GM23338 (cell line): ENCODE data around the gene MATK. TPM values are rescaled to one million over a fixed set of nuclear protein-coding genes. Genes with fewer than 3 reads are reported as not detected.

Experiments used
- ATAC-seq: fragments of 200-7000 bp; cut with Tn5 transposase; 3 replicates; pipeline ENCODE4 v1.9.1; 2020
- DNase-seq: peaks from one replicate; pipeline ENCODE4 v3.0.0-alpha.2; 2015; ENCODE audit warnings: low spot score
- H2AFZ ChIP-seq: fragments of 200-600 bp; sonication (generic); 2 replicates; pipeline ENCODE4 v1.8.0; 2016; ENCODE audit warnings: antibody characterized with exemption, mild to moderate bottlenecking, moderate library complexity
- H3F3A ChIP-seq: fragments of 200-600 bp; sonication (generic); replicated peaks from 2 replicates; pipeline ENCODE4 v1.8.0; 2017; ENCODE audit warnings: antibody characterized with exemption, mixed run types, low read depth
- H3K27ac ChIP-seq: fragments of 200-600 bp; sonication (generic); 2 replicates; pipeline ENCODE4 v1.6.1; 2016; ENCODE audit warnings: low read depth
- H3K27me3 ChIP-seq: fragments of 200-600 bp; sonication (generic); 2 replicates; pipeline ENCODE4 v1.8.0; 2016; ENCODE audit warnings: mild to moderate bottlenecking, mixed run types, moderate library complexity; ENCODE audit not compliant: insufficient read depth
- H3K36me3 ChIP-seq: fragments of 200-600 bp; sonication (generic); 2 replicates; pipeline ENCODE4 v1.8.0; 2016; ENCODE audit warnings: mild to moderate bottlenecking; ENCODE audit not compliant: insufficient read depth
- H3K4me1 ChIP-seq: fragments of 200-600 bp; sonication (generic); 2 replicates; pipeline ENCODE4 v1.8.0; 2016; ENCODE audit warnings: mild to moderate bottlenecking, moderate library complexity; ENCODE audit not compliant: insufficient read depth
- H3K4me2 ChIP-seq: fragments of 200-600 bp; sonication (generic); 2 replicates; pipeline ENCODE4 v1.7.1; 2017; ENCODE audit warnings: mixed run types
- H3K4me3 ChIP-seq: fragments of 200-600 bp; sonication (generic); 2 replicates; pipeline ENCODE4 v1.6.1; 2016; ENCODE audit warnings: mixed run types
- H3K79me2 ChIP-seq: fragments of 200-600 bp; sonication (generic); replicated peaks from 2 replicates; pipeline ENCODE4 v1.8.0; 2017; ENCODE audit warnings: mild to moderate bottlenecking; ENCODE audit not compliant: insufficient read depth
- H3K9me2 ChIP-seq: fragments of 200-600 bp; sonication (generic); 2 replicates; pipeline ENCODE4 v1.8.0; 2017; ENCODE audit not compliant: insufficient read depth
- H4K20me1 ChIP-seq: fragments of 200-600 bp; sonication (generic); replicated peaks from 2 replicates; pipeline ENCODE4 v1.8.0; 2017; ENCODE audit warnings: mild to moderate bottlenecking; ENCODE audit not compliant: insufficient read depth
- H3K27ac Mint-ChIP-seq: 2 replicates; pipeline ENCODE4 v1.8.0; 2020; ENCODE audit warnings: inconsistent platforms, mild to moderate bottlenecking, moderate library complexity, mixed read lengths
- H3K27me3 Mint-ChIP-seq: 3 replicates; pipeline ENCODE4 v1.8.0; 2022; ENCODE audit warnings: low read depth, mild to moderate bottlenecking, moderate library complexity, mixed read lengths, inconsistent platforms; ENCODE audit not compliant: insufficient read depth, poor library complexity
- H3K36me3 Mint-ChIP-seq: 3 replicates; pipeline ENCODE4 v1.8.0; 2021; ENCODE audit warnings: low read depth, mild to moderate bottlenecking, inconsistent platforms, moderate library complexity, mixed read lengths
- H3K4me1 Mint-ChIP-seq: 3 replicates; pipeline ENCODE4 v1.8.0; 2020; ENCODE audit warnings: mild to moderate bottlenecking, inconsistent platforms, mixed read lengths
- H3K4me3 Mint-ChIP-seq: 3 replicates; pipeline ENCODE4 v1.8.0; 2021; ENCODE audit warnings: moderate library complexity, mild to moderate bottlenecking, inconsistent platforms, mixed read lengths
- H3K9me3 Mint-ChIP-seq: 3 replicates; pipeline ENCODE4 v1.8.0; 2020; ENCODE audit warnings: moderate library complexity, mild to moderate bottlenecking, inconsistent platforms, mixed read lengths
- EZH2phosphoT487 ChIP-seq: fragments of 200-600 bp; sonication (generic); IDR thresholded peaks from one replicate; pipeline ENCODE4 v1.8.1; 2018; ENCODE audit warnings: antibody characterized with exemption; ENCODE audit not compliant: unreplicated experiment
- POLR2AphosphoS5 ChIP-seq: IDR thresholded peaks from 2 replicates; pipeline ENCODE4 v1.6.1; 2016; ENCODE audit warnings: antibody characterized with exemption, low read depth
- ZNF114 ChIP-seq: fragments of 250-450 bp; sonication (Bioruptor Pico); IDR thresholded peaks from 2 replicates; pipeline ENCODE4 v1.5.0; 2020; ENCODE audit warnings: mild to moderate bottlenecking, moderate library complexity
- polyA plus RNA-seq: library from polyadenylated mRNA; unstranded; fragments of >200 nt; fragmentation: Nextera tagmentation; extraction: Ambion mirVana; gene quantifications from 2 replicates; pipeline ENCODE4 v1.2.1, GENCODE V29; 2016
- total RNA-seq: library from RNA; depleted of rRNA; stranded (reverse); fragments of >200 nt; shearing (Covaris generic); gene quantifications from 2 replicates; pipeline ENCODE4 v1.2.3, GENCODE V29; 2014
- TF ChIP-seq, protein P1 (sequence below): fragments of 250-450 bp; sonication (Bioruptor Pico); IDR thresholded peaks from 2 replicates; pipeline ENCODE4 v1.5.0; 2020; ENCODE audit warnings: mild to moderate bottlenecking, moderate library complexity
- TF ChIP-seq, protein P2 (sequence below): IDR thresholded peaks from 2 replicates; pipeline ENCODE4 v1.6.1; 2016; ENCODE audit warnings: antibody characterized with exemption

Gene MATK
- total and polyA plus RNA-seq, 2 experiments from 2014 or later = 13.4 to 21.4 TPM

DNA sequence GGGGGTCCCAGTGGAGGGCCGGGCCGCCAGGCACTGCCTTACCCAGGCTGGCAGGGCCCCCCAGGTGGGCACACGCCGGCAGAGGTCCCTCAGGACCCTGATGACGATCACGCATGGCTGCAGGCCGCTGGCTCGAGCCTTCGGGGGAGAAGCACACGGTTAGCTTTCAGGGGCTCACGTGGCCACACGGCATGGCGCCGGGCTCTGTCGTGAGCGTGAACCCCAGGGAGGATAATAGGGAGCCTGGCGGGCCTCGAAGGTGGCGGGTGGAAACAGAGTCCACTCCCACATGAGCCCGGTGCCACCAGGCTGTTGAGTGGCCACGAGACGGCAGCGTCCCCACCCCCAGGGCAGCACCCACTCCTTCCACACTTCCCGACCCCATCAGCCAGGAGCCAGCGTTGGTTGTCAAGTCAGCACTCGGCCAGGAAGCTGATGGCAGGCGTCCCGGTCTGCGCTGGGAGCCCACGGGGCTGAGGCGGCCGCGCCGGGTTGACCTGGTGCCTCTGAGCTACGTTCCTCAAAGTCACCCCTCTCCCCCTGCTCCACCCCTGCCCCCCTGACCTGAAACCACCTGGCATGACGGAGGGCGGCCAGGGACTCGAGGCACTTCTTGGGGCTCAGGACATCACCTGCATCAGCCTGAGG, 24.7 kb upstream of the MATK start (continued):
- TF ChIP-seq ZNF114 (CRISPR knock-in tag) (no peak), POLR2AphosphoS5 (no peak)
- TF ChIP-seq, protein P1, sequence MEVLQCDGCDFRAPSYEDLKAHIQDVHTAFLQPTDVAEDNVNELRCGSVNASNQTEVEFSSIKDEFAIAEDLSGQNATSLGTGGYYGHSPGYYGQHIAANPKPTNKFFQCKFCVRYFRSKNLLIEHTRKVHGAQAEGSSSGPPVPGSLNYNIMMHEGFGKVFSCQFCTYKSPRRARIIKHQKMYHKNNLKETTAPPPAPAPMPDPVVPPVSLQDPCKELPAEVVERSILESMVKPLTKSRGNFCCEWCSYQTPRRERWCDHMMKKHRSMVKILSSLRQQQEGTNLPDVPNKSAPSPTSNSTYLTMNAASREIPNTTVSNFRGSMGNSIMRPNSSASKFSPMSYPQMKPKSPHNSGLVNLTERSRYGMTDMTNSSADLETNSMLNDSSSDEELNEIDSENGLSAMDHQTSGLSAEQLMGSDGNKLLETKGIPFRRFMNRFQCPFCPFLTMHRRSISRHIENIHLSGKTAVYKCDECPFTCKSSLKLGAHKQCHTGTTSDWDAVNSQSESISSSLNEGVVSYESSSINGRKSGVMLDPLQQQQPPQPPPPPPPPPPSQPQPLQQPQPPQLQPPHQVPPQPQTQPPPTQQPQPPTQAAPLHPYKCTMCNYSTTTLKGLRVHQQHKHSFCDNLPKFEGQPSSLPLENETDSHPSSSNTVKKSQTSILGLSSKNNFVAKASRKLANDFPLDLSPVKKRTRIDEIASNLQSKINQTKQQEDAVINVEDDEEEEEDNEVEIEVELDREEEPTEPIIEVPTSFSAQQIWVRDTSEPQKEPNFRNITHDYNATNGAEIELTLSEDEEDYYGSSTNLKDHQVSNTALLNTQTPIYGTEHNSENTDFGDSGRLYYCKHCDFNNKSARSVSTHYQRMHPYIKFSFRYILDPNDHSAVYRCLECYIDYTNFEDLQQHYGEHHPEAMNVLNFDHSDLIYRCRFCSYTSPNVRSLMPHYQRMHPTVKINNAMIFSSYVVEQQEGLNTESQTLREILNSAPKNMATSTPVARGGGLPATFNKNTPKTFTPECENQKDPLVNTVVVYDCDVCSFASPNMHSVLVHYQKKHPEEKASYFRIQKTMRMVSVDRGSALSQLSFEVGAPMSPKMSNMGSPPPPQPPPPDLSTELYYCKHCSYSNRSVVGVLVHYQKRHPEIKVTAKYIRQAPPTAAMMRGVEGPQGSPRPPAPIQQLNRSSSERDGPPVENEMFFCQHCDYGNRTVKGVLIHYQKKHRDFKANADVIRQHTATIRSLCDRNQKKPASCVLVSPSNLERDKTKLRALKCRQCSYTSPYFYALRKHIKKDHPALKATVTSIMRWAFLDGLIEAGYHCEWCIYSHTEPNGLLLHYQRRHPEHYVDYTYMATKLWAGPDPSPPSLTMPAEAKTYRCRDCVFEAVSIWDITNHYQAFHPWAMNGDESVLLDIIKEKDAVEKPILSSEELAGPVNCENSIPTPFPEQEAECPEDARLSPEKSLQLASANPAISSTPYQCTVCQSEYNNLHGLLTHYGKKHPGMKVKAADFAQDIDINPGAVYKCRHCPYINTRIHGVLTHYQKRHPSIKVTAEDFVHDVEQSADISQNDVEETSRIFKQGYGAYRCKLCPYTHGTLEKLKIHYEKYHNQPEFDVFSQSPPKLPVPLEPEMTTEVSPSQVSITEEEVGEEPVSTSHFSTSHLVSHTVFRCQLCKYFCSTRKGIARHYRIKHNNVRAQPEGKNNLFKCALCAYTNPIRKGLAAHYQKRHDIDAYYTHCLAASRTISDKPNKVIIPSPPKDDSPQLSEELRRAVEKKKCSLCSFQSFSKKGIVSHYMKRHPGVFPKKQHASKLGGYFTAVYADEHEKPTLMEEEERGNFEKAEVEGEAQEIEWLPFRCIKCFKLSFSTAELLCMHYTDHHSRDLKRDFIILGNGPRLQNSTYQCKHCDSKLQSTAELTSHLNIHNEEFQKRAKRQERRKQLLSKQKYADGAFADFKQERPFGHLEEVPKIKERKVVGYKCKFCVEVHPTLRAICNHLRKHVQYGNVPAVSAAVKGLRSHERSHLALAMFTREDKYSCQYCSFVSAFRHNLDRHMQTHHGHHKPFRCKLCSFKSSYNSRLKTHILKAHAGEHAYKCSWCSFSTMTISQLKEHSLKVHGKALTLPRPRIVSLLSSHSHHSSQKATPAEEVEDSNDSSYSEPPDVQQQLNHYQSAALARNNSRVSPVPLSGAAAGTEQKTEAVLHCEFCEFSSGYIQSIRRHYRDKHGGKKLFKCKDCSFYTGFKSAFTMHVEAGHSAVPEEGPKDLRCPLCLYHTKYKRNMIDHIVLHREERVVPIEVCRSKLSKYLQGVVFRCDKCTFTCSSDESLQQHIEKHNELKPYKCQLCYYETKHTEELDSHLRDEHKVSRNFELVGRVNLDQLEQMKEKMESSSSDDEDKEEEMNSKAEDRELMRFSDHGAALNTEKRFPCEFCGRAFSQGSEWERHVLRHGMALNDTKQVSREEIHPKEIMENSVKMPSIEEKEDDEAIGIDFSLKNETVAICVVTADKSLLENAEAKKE (CRISPR knock-in tag) = no peak

DNA sequence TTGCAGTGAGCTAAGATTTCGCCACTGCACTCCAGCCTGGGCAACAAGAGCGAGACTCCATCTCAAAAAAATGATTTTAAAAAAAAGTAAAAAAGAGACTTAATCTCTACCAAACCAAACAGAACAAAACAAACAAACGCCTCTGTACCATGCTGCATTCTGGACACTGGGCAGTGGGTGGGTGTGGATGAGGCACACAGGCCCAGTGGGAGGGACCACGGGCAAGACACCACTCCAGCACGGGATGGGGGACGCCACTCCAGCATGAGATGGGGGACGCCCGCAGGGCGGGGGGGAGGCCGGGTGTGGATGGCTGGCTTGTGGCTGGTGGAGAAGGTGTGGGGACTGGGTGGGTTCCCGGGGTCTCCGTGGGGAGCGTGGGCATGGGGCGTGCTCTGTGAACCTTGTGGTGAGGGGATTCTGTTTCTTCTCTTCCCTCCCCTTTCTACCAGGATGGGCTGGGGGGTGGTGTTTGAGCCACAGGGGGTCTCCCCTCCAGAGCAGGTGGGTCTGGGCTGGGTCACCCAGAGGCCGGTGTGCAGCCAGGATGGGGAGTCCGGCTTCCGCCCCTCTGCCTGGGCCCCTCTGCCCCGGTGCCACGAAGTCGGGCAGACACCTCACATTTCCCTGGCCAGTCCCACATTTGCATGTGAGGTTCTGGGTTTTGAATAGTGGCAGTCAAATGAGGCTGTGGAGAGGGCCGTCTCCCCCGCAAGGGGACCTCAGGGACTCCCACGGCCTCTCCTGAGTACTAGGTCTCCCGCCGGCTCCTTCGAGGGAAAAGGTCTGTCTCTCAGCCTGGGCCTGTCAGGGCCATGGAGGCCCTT, 23.9 kb upstream of the MATK start:
- H2AFZ ChIP-seq = no peak overlapping the region
- peaks cover 15% of the 10 kb centered on the region for H3K27me3 Mint-ChIP-seq
- ATAC-seq (no peak), DNase-seq (no peak)
- no peaks in the 10 kb centered on the region for H4K20me1 ChIP-seq
- peaks cover 9% of the 10 kb centered on the region for H3F3A ChIP-seq
- H3K9me2 ChIP-seq = no peaks in the 10 kb centered on the region
- no peak overlapping the region for H3K27ac Mint-ChIP-seq
- H3K4me1 ChIP-seq = no peaks in the 10 kb centered on the region
- H3K27me3 ChIP-seq = no peaks in the 10 kb centered on the region
- no peaks in the 10 kb centered on the region for H3K36me3 ChIP-seq
- peaks cover 4% of the 10 kb centered on the region; the same call in 2 of the 3 replicates for H3K36me3 Mint-ChIP-seq
- no peak overlapping the region for H3K27ac ChIP-seq
- TF ChIP-seq, protein P2, sequence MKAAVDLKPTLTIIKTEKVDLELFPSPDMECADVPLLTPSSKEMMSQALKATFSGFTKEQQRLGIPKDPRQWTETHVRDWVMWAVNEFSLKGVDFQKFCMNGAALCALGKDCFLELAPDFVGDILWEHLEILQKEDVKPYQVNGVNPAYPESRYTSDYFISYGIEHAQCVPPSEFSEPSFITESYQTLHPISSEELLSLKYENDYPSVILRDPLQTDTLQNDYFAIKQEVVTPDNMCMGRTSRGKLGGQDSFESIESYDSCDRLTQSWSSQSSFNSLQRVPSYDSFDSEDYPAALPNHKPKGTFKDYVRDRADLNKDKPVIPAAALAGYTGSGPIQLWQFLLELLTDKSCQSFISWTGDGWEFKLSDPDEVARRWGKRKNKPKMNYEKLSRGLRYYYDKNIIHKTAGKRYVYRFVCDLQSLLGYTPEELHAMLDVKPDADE = no peak
- TF ChIP-seq EZH2phosphoT487 (no peak), ZNF114 (CRISPR knock-in tag) (no peak)
- H3K79me2 ChIP-seq = no peaks in the 10 kb centered on the region
- no peaks in the 10 kb centered on the region; the same call in 2 of the 3 replicates for H3K4me1 Mint-ChIP-seq
- no peak overlapping the region for H3K4me3 ChIP-seq
- no peak overlapping the region for H3K4me2 ChIP-seq
- peaks cover 4% of the 10 kb centered on the region; the same call in 2 of the 3 replicates for H3K9me3 Mint-ChIP-seq
- H3K4me3 Mint-ChIP-seq = no peak overlapping the region
